GM12892 (cell line): ENCODE results near the gene NFKBIZ.

Experiments used
- DNase-seq: peaks from one replicate; pipeline ENCODE4 v3.0.0; 2011; ENCODE audit not compliant: insufficient read length
- FAIRE-seq: peaks from 2 replicates; lab custom pipeline; 2011; peaks lifted over from hg19 to GRCh38; lab: Jason Lieb, UNC
- POLR2A ChIP-seq: IDR thresholded peaks from 2 replicates; pipeline ENCODE4 v1.6.1; 2011; ENCODE audit warnings: low read depth, low read length, control low read depth
- POLR2AphosphoS5 ChIP-seq: IDR thresholded peaks from 2 replicates; pipeline ENCODE4 v1.6.1; 2011; ENCODE audit warnings: low read depth, low read length, control low read depth
- TAF1 ChIP-seq: IDR thresholded peaks from 2 replicates; pipeline ENCODE4 v1.6.1; 2011; ENCODE audit warnings: low read depth, mild to moderate bottlenecking, control low read depth, low read length, borderline replicate concordance

NFKBIZ gene

GRCh38 chr3:101842935-101843330, 6.4 kb upstream of the NFKBIZ start:
- DNase-seq: no peak
- peak; percentile 69 for FAIRE-seq
- no peak for TF ChIP-seq TAF1

GRCh38 chr3:101845425-101845824, 3.9 kb upstream of the NFKBIZ start:
- DNase-seq: no peak
- FAIRE-seq: no peak
- TF ChIP-seq TAF1 (no peak), POLR2A (no peak), POLR2AphosphoS5 (no peak)

- no peak for DNase-seq
- peak; percentile 54 for FAIRE-seq
- TF ChIP-seq POLR2AphosphoS5 (no peak), TAF1 (no peak), POLR2A (no peak; the same call in 1 of the 2 replicates)
Measured at GRCh38 chr3:101846709-101847108, 2.6 kb upstream of the NFKBIZ start.

GRCh38 chr3:101847328-101847727, 2.0 kb upstream of the NFKBIZ start:
- FAIRE-seq (no peak), DNase-seq (no peak)
- TF ChIP-seq POLR2AphosphoS5 (no peak), POLR2A (no peak), TAF1 (no peak)

GRCh38 chr3:101848326-101848725, 988 bp upstream of the NFKBIZ start:
- FAIRE-seq (no peak), DNase-seq (no peak)
- no peak for TF ChIP-seq POLR2AphosphoS5

GRCh38 chr3:101849714-101850245, 466 bp downstream of the NFKBIZ start:
- TF ChIP-seq POLR2AphosphoS5 (peak; percentile 56; the same call in 1 of the 2 replicates), TAF1 (no peak), POLR2A (no peak; the same call in 1 of the 2 replicates)
- DNase-seq (no peak), FAIRE-seq (peak; percentile 62)

GRCh38 chr3:101850246-101851051, 1.1 kb downstream of the NFKBIZ start:
- FAIRE-seq (peak; percentile 86), DNase-seq (no peak)
- peak; percentile 57; the same call in 1 of the 2 replicates for TF ChIP-seq POLR2AphosphoS5
- TF ChIP-seq TAF1: no peak

GRCh38 chr3:101851072-101851770, 1.9 kb downstream of the NFKBIZ start:
- FAIRE-seq (no peak), DNase-seq (no peak)
- no peak for TF ChIP-seq POLR2AphosphoS5
- TF ChIP-seq TAF1: no peak
- TF ChIP-seq POLR2A: no peak

- no peak for TF ChIP-seq TAF1
- TF ChIP-seq POLR2AphosphoS5: no peak
- TF ChIP-seq POLR2A: no peak; the same call in 1 of the 2 replicates
- FAIRE-seq (no peak), DNase-seq (no peak)
Measured at GRCh38 chr3:101851850-101852714, 2.8 kb downstream of the NFKBIZ start.

- TF ChIP-seq TAF1: no peak
- TF ChIP-seq POLR2A: peak; percentile 49; the same call in 1 of the 2 replicates
- TF ChIP-seq POLR2AphosphoS5: peak; percentile 46
- peak; percentile 21 for FAIRE-seq
- DNase-seq: no peak
Measured at GRCh38 chr3:101852983-101853840, 3.9 kb downstream of the NFKBIZ start.

- FAIRE-seq (no peak), DNase-seq (no peak)
- TF ChIP-seq TAF1 (no peak), POLR2A (no peak), POLR2AphosphoS5 (no peak)
Measured at GRCh38 chr3:101853982-101854381, 4.7 kb downstream of the NFKBIZ start.
